Adrenal gland (tissue), 5 donors: Measurements from ENCODE around the gene VWA8.

Source experiments
- CTCF ChIP-seq, 6 experiments: fragments of 450-650 bp in 4 of 6; fragments of 200-600 bp in 2 of 6; sonication (generic) in 1 of 6; IDR thresholded peaks; 1 replicate in 5 of 6; 2 replicates in 1 of 6; pipeline versions ENCODE4 v1.5.1 to v1.8.0; 2016 to 2021; ENCODE audit warnings: antibody characterized with exemption in 6 of 6, mild to moderate bottlenecking in 2 of 6, moderate library complexity in 1 of 6
- POLR2A ChIP-seq, 2 donors: fragments of 450-650 bp; IDR thresholded peaks; one replicate each; pipeline ENCODE4 v1.6.1; 2017; ENCODE audit warnings: antibody characterized with exemption in 2 of 2, mild to moderate bottlenecking in 2 of 2, moderate library complexity in 1 of 2
- donor health status: DM: no; HTN: no; CAD: no.

- TF ChIP-seq CTCF (IDR thresholded peaks at IDR 0.05): no peak
- no peak for TF ChIP-seq POLR2A (IDR thresholded peaks at IDR 0.05)
Measured at GRCh38 chr13:41674246-41674645, 286.7 kb downstream of the VWA8 start.
